Measurements from ENCODE around the gene FIGNL2. TPM values are rescaled to one million over a fixed set of nuclear protein-coding genes. Genes with fewer than 3 reads are reported as not detected.

The FIGNL2 gene
- total RNA-seq, 4 donors from 2014 or later: 1.1 to 2.1 (median 1.3) TPM

- H3K4me3 ChIP-seq: peak overlapping the region in 3 of 4 donors; percentile 63 to 76 (median 66)
- peaks cover 0 to 22% of the 10 kb centered on the region in 2 donors for H3K27me3 ChIP-seq
- no peaks in the 10 kb centered on the region for H3K9me3 ChIP-seq
- no peaks in the 10 kb centered on the region for H3K36me3 ChIP-seq
- TF ChIP-seq POLR2A (IDR thresholded peaks at IDR 0.05): no peak
- peaks cover 0 to 58% (median 23%) of the 10 kb centered on the region in 4 donors for H3K4me1 ChIP-seq
- DNase-seq (ENCODE audit: low spot score in 2 of 2): no peak
- peak overlapping the region; percentile 84 to 94 (median 92) for H3K27ac ChIP-seq
- WGBS, 2 donors: 61 to 62% methylated on average over 15 of the region's 15 CpGs
These were observed 2.2 kb downstream of the FIGNL2 start for GRCh38 chr12:51846271-51846691.

- Histone ChIP-seq H3K4me3 (no peak overlapping the region), H3K27ac (no peak overlapping the region), H3K27me3 (peaks cover 0 to 22% of the 10 kb centered on the region in 2 donors), H3K4me1 (peaks cover 0 to 50% (median 19%) of the 10 kb centered on the region in 4 donors), H3K9me3 (no peaks in the 10 kb centered on the region), H3K36me3 (no peaks in the 10 kb centered on the region)
- WGBS, 2 donors: 31 to 33% methylated on average over 6 to 7 of the region's 7 CpGs
- no peak for DNase-seq (ENCODE audit: low spot score in 2 of 2)
- no peak for TF ChIP-seq EP300 (IDR thresholded peaks at IDR 0.05)
- TF ChIP-seq POLR2A (IDR thresholded peaks at IDR 0.05): no peak
- no peak for TF ChIP-seq CTCF (IDR thresholded peaks at IDR 0.05)
These were observed 3.0 kb downstream of the FIGNL2 start for GRCh38 chr12:51845482-51845881.

GRCh38 chr12:51844854-51845253 is 3.7 kb downstream of the FIGNL2 start:
- 60 to 62% methylated on average over 4 of the region's 4 CpGs for WGBS, 2 donors
- H3K4me3 ChIP-seq: no peak overlapping the region
- no peak overlapping the region for H3K27ac ChIP-seq
- peaks cover 0 to 22% of the 10 kb centered on the region in 2 donors for H3K27me3 ChIP-seq
- H3K9me3 ChIP-seq: no peaks in the 10 kb centered on the region
- TF ChIP-seq POLR2A (IDR thresholded peaks at IDR 0.05): no peak
- no peak for TF ChIP-seq CTCF (IDR thresholded peaks at IDR 0.05)
- no peak for TF ChIP-seq EP300 (IDR thresholded peaks at IDR 0.05)
- H3K4me1 ChIP-seq: peaks cover 0 to 43% (median 17%) of the 10 kb centered on the region in 4 donors
- no peak for DNase-seq (ENCODE audit: low spot score in 2 of 2)
- H3K36me3 ChIP-seq: no peaks in the 10 kb centered on the region

GRCh38 chr12:51841727-51842126 is 6.8 kb downstream of the FIGNL2 start:
- peaks cover 0 to 33% (median 7%) of the 10 kb centered on the region in 4 donors for H3K4me1 ChIP-seq
- no peaks in the 10 kb centered on the region for H3K36me3 ChIP-seq
- H3K9me3 ChIP-seq: no peaks in the 10 kb centered on the region
- H3K27ac ChIP-seq: no peak overlapping the region
- no peak for DNase-seq (ENCODE audit: low spot score in 2 of 2)
- no peak overlapping the region for H3K4me3 ChIP-seq
- TF ChIP-seq EP300 (IDR thresholded peaks at IDR 0.05) (no peak), CTCF (IDR thresholded peaks at IDR 0.05) (no peak), POLR2A (IDR thresholded peaks at IDR 0.05) (no peak)
- H3K27me3 ChIP-seq: peaks cover 0 to 14% of the 10 kb centered on the region in 2 donors
- 38 to 53% methylated on average over 6 of the region's 6 CpGs for WGBS, 2 donors

- 77 to 84% methylated on average over 3 to 6 of the region's 6 CpGs for WGBS, 2 donors
- no peak for DNase-seq (ENCODE audit: low spot score in 2 of 2)
These were observed 7.6 kb downstream of the FIGNL2 start for GRCh38 chr12:51840966-51841365.

More at GRCh38 chr12:51840966-51841365, 7.6 kb downstream of the FIGNL2 start:
- Histone ChIP-seq H3K4me3 (no peak overlapping the region), H3K36me3 (no peaks in the 10 kb centered on the region), H3K27ac (no peak overlapping the region), H3K9me3 (no peaks in the 10 kb centered on the region), H3K4me1 (peaks cover 0 to 27% (median 2%) of the 10 kb centered on the region in 4 donors), H3K27me3 (peaks cover 0 to 7% of the 10 kb centered on the region in 2 donors)
- TF ChIP-seq EP300 (IDR thresholded peaks at IDR 0.05): no peak
- no peak for TF ChIP-seq CTCF (IDR thresholded peaks at IDR 0.05)
- TF ChIP-seq POLR2A (IDR thresholded peaks at IDR 0.05): no peak

Data from tibial nerve (tissue), 4 donors.